Suprapubic skin (tissue), 4 donors: ENCODE measurements around the gene EXOC1. TPM values are rescaled to one million over a fixed set of nuclear protein-coding genes. Genes with fewer than 3 reads are reported as not detected.

Experiments
- DNase-seq, 2 donors: peaks; one replicate each; pipeline ENCODE4 v3.0.0-alpha.2; 2019; ENCODE audit warnings: low spot score in 2 of 2
- H3K27ac ChIP-seq: fragments of 200-600 bp; sonication (generic); one replicate; pipeline ENCODE4 v1.5.1; 2019
- H3K27me3 ChIP-seq: fragments of 200-600 bp; sonication (generic); one replicate; pipeline ENCODE4 v1.5.1; 2019
- H3K36me3 ChIP-seq: fragments of 200-600 bp; sonication (generic); one replicate; pipeline ENCODE4 v1.5.1; 2019
- H3K4me1 ChIP-seq: fragments of 200-600 bp; sonication (generic); one replicate; pipeline ENCODE4 v1.5.1; 2019
- H3K4me3 ChIP-seq: fragments of 200-600 bp; sonication (generic); one replicate; pipeline ENCODE4 v1.5.1; 2019; ENCODE audit warnings: mild to moderate bottlenecking
- H3K9me3 ChIP-seq: fragments of 200-600 bp; sonication (generic); one replicate; pipeline ENCODE4 v1.5.1; 2019
- EP300 ChIP-seq: sonication (generic); formaldehyde crosslinking; IDR thresholded peaks from one replicate; pipeline ENCODE4 v1.6.1; 2017; ENCODE audit warnings: antibody characterized with exemption
- POLR2A ChIP-seq, 2 donors: fragments of 450-650 bp; IDR thresholded peaks; one replicate each; pipeline ENCODE4 v1.6.1; 2017; ENCODE audit warnings: antibody characterized with exemption in 2 of 2, mild to moderate bottlenecking in 2 of 2, moderate library complexity in 2 of 2
- POLR2AphosphoS5 ChIP-seq, 3 donors: sonication (generic); formaldehyde crosslinking; IDR thresholded peaks; one replicate each; pipeline ENCODE4 v1.6.1; 2017; ENCODE audit warnings: antibody characterized with exemption in 3 of 3
- WGBS: methylation state at CpG from one replicate; pipeline ENCODE4 v1.1.5; 2018; 5-methylcytosine and 5-hydroxymethylcytosine counted together
- total RNA-seq, 4 donors: library from RNA; depleted of rRNA; stranded (reverse); fragments of >200 nt; gene quantifications; one replicate each; pipeline ENCODE4 v1.1.0, GENCODE V29; 2016
- TF ChIP-seq, protein P1 (sequence below), 2 donors: fragments of 200-600 bp in 1 of 2; fragments of 450-650 bp in 1 of 2; sonication (generic) in 1 of 2; IDR thresholded peaks; one replicate each; pipeline ENCODE4 v1.5.1; 2016 to 2019; ENCODE audit warnings: antibody characterized with exemption in 2 of 2, mild to moderate bottlenecking in 1 of 2, moderate library complexity in 1 of 2

The EXOC1 gene
- total RNA-seq, 4 donors from 2014 or later, result 27.1 to 60.1 (median 32.9) TPM

DNA sequence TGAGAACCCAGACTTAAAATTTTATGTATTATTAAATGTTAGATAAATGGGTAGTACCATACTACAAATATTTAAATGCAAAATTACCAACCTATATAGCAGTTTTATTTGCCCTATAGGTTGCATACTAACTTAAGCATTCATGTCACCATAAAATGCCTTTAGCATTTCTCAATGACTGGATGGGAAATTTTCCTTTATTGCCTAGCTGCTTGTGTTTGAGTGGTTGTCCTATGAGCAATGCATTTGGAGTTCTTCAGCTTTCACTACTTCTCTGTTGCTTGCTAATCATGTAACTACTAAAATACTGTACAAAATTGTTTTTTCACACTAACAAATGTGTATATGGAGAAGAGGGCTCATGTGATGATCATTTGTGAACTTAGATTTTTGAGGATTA, 51.1 kb downstream of the EXOC1 start:
- Histone ChIP-seq H3K36me3 (peaks cover 35% of the 10 kb centered on the region), H3K27ac (no peak overlapping the region), H3K27me3 (no peaks in the 10 kb centered on the region), H3K4me1 (peaks cover 3% of the 10 kb centered on the region), H3K4me3 (no peak overlapping the region), H3K9me3 (no peaks in the 10 kb centered on the region)
- TF ChIP-seq POLR2A (IDR thresholded peaks at IDR 0.05) (no peak), POLR2AphosphoS5 (IDR thresholded peaks at IDR 0.05) (no peak), EP300 (no peak)
- TF ChIP-seq, protein P1, sequence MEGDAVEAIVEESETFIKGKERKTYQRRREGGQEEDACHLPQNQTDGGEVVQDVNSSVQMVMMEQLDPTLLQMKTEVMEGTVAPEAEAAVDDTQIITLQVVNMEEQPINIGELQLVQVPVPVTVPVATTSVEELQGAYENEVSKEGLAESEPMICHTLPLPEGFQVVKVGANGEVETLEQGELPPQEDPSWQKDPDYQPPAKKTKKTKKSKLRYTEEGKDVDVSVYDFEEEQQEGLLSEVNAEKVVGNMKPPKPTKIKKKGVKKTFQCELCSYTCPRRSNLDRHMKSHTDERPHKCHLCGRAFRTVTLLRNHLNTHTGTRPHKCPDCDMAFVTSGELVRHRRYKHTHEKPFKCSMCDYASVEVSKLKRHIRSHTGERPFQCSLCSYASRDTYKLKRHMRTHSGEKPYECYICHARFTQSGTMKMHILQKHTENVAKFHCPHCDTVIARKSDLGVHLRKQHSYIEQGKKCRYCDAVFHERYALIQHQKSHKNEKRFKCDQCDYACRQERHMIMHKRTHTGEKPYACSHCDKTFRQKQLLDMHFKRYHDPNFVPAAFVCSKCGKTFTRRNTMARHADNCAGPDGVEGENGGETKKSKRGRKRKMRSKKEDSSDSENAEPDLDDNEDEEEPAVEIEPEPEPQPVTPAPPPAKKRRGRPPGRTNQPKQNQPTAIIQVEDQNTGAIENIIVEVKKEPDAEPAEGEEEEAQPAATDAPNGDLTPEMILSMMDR (IDR thresholded peaks at IDR 0.05), result no peak
- DNase-seq, result no peak

DNA sequence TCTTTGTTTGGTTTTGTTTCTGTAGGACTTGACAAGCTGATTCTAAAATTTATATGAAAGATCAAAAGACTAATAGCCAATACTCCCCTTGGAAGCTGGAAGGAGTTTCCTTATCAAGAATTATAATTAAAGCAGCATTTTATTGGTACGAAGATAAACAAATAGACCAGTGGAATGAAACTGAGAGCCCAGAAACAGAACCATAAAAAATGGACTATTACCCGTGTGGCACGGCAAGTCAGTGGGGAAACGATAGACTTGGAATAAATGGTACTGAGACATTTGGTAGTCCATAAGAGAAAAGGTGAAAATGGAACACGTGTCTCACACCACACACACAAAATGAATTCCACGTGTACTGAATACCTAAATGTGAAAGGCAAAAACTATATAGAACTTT, 52.9 kb downstream of the EXOC1 start:
- Histone ChIP-seq H3K27me3 (no peaks in the 10 kb centered on the region), H3K4me3 (no peak overlapping the region), H3K4me1 (peaks cover 3% of the 10 kb centered on the region), H3K9me3 (no peaks in the 10 kb centered on the region), H3K27ac (no peak overlapping the region), H3K36me3 (peaks cover 22% of the 10 kb centered on the region)
- TF ChIP-seq, protein P1 (IDR thresholded peaks at IDR 0.05), result no peak
- TF ChIP-seq POLR2AphosphoS5 (IDR thresholded peaks at IDR 0.05), result no peak
- no peak for TF ChIP-seq EP300
- TF ChIP-seq POLR2A (IDR thresholded peaks at IDR 0.05), result no peak
- whole genome bisulfite sequencing, result 74% methylated on average over 6 of the region's 6 CpGs
- no peak for DNase-seq

DNA sequence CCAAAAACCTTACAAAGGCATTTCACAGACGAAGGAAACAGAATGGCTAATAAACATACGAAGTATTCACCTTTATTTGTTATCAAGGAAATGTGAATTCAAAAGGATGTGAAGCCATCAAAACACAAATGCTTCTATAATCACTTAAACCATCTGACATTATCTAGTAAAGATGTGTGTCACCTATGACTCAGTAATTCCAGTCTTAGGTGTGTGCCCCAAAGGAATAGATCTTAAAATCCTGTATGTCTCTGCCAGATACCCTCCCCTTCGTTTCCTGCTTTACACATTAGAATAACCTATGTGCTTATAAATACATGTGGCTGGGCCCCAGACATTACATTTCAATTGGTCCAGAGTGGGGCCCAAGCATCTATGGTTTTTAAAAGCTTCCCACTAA, 53.5 kb downstream of the EXOC1 start:
- H3K27me3 ChIP-seq, result no peaks in the 10 kb centered on the region
- 48% methylated on average over 3 of the region's 3 CpGs for WGBS
- no peaks in the 10 kb centered on the region for H3K9me3 ChIP-seq
- H3K4me1 ChIP-seq, result peaks cover 3% of the 10 kb centered on the region
- H3K27ac ChIP-seq, result no peak overlapping the region
- TF ChIP-seq, protein P1 (IDR thresholded peaks at IDR 0.05), result no peak
- TF ChIP-seq POLR2AphosphoS5 (IDR thresholded peaks at IDR 0.05) (no peak), EP300 (no peak), POLR2A (IDR thresholded peaks at IDR 0.05) (no peak)
- no peak for DNase-seq
- H3K36me3 ChIP-seq, result peaks cover 22% of the 10 kb centered on the region
- no peak overlapping the region for H3K4me3 ChIP-seq

DNA sequence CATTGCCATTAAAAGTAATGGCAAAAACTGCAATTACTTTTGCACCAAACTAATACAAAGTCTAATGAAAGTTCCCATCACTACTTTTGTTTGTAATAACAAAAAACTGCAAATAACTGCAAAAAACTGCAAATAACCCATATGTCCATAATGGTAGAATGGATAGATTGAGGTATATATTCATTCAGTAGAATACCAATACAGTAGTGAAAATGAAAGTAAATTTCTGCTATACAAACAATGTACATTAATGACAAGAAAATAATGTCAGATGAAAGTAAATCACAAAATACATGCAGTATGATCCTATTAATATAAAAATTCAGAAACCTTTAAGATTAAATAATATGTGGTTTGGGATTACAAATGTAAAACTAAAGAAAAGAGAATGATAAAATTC, 54.0 kb downstream of the EXOC1 start:
- TF ChIP-seq EP300, result no peak
- TF ChIP-seq, protein P1 (IDR thresholded peaks at IDR 0.05), result no peak
- no peak for TF ChIP-seq POLR2AphosphoS5 (IDR thresholded peaks at IDR 0.05)
- TF ChIP-seq POLR2A (IDR thresholded peaks at IDR 0.05), result no peak
- no peak overlapping the region for H3K4me3 ChIP-seq

DNA sequence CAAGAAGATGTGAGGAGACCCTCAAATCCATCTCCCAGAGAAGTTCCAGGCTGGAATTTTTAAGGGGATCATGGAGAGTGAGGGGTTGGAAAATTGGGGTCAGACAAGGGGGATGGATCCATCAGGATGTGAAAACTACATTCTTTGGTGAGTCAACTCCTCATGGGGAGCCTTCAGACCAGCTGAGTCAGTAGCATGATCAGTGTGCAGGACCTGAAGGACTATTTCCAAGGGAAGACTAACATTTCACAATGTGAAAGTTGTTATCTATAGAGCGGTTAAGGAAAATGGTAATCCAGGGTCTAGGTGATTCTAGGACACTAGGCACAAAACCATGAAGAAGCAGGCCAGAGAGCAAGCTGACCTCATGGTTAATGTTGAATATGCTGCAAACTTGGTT, 56.7 kb downstream of the EXOC1 start:
- no peak overlapping the region for H3K4me3 ChIP-seq
- peaks cover 5% of the 10 kb centered on the region for H3K36me3 ChIP-seq
- no peak for DNase-seq
- peaks cover 3% of the 10 kb centered on the region for H3K4me1 ChIP-seq
- TF ChIP-seq EP300 (no peak), POLR2AphosphoS5 (IDR thresholded peaks at IDR 0.05) (no peak), POLR2A (IDR thresholded peaks at IDR 0.05) (no peak)
- TF ChIP-seq, protein P1 (IDR thresholded peaks at IDR 0.05), result no peak
- H3K9me3 ChIP-seq, result no peaks in the 10 kb centered on the region
- WGBS, result 83% methylated on average over 1 of the region's 1 CpG
- H3K27ac ChIP-seq, result no peak overlapping the region
- H3K27me3 ChIP-seq, result no peaks in the 10 kb centered on the region

More for the DNA sequence above, 54.0 kb downstream of the EXOC1 start:
- H3K9me3 ChIP-seq, result no peaks in the 10 kb centered on the region
- H3K27me3 ChIP-seq, result no peaks in the 10 kb centered on the region
- DNase-seq, result no peak
- H3K36me3 ChIP-seq, result peaks cover 22% of the 10 kb centered on the region
- H3K27ac ChIP-seq, result no peak overlapping the region
- peaks cover 3% of the 10 kb centered on the region for H3K4me1 ChIP-seq
